HG02571 (cell line): ENCODE measurements around the gene FOLH1.
"Not testable (repeated sequence)": the region's sequence is repeated elsewhere in the genome, so short reads cannot be mapped to it uniquely, and the experiment has no call there.

Experiments
- ATAC-seq: cut with Tn5 transposase; IDR thresholded peaks from one replicate; pipeline ENCODE4 v1.9.1; 2021; ENCODE audit warnings: mild to moderate bottlenecking, moderate library complexity; ENCODE audit not compliant: unreplicated experiment

FOLH1 gene

DNA sequence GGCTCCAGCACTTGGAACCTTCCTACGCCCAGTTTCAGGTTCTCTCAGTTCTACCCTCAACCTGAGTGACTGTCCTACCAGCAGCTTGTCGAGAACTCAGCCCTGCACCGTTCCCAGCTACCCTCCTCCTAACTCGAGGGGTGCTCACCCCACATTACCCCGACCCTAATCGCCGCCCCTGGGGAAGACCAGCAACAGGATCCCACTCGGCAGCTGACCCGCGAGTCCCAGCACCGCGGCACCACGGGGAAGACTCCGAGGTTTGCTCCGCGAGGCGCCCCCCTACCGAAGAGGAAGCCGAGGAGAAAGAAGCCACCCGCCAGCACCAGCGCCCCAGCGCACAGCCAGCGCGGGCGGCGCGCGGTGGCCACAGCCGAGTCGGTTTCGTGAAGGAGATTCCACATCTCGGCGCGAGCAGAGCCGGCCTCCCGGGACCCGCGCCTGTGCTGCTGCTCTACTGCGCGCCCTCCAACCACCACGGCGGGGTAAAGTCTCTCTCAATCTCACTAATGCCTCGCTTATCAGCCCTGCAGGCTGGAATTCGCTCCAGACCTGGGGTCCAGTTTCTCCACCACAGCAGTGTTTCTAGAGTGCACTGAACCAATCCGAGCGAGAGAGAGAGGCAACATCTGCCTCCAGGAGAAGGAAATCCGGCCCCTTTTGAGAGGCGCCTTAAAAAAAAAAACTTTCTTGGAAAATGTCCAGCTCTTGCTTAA, at the start of gene FOLH1:
Gene FOLH1 (minus strand): TSS at position 597 of the 716 bp plus-strand sequence. CDS start 193 bp downstream, at position 404.
- no peak for ATAC-seq

DNA sequence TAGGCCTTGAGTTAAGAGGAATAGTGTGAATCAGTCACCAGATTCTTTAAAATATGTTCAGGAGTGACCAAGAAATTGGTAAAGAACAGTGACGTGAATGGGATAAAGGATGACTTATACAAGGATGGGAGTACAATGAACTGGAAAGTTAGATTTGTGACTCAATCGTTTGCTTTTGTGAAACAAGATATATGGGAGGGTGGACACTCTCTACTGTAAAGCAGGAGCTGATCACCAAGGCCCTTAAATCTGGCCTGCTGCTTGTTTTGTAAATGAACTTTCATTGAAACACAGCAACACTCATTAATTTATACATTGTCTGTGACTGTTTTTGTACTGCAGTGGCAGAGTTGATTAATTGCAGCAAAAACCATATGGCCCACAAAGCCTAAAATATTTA, 46.7 kb upstream of the FOLH1 start:
- not testable (repeated sequence) for ATAC-seq

DNA sequence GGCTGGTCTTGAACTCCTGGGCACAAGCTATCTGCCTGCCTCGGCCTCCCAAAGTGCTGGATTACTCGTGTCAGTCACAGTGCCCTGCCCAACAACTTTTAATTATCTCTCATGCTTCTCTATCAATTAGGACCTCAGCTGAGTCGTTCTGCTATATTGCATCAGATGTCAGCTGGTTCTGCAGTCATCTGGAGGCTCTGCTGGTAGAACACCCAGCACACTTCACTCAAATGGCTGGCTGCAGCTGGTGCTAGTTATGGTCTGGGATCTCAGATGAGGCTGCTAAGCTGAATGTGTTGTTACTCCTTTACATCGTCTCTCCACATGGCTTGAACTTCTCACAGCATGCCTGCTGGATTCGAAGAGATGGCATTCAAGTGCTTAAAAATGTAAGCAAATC, 42.8 kb upstream of the FOLH1 start:
- not testable (repeated sequence) for ATAC-seq

DNA sequence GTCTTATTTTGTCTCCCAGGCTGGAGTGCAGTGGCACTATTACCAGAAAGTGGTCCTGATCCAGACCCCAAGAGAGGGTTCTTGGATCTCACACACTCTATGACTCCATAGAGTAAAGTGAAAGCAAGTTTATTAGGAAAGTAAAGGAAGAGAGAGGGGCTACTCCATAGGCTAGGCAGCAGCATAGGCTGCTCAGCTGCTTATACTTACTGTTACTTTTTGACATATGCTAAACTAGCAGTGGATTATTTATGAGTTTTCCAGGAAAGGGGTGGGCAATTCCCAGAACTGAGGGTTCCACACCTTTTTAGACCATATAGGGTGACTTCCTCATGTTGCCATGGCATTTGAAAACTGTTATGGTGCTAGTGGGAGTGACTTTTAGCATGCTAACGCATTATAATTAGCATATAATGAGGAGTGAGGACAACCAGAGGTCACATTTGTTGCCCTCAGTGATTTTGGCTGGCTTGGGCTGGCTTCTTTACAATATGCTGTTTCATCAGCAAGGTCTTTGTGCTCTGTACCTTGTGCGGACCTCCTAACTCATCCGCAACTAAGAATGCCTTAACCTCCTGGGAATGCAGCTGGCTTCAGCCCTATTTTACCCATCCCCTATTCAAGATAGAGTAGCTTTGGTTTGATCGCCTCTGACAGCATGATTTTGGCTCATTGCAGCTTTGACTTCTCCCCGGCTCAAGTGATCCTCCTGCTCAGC, 42.2 kb upstream of the FOLH1 start:
- ATAC-seq = not testable (repeated sequence)

DNA sequence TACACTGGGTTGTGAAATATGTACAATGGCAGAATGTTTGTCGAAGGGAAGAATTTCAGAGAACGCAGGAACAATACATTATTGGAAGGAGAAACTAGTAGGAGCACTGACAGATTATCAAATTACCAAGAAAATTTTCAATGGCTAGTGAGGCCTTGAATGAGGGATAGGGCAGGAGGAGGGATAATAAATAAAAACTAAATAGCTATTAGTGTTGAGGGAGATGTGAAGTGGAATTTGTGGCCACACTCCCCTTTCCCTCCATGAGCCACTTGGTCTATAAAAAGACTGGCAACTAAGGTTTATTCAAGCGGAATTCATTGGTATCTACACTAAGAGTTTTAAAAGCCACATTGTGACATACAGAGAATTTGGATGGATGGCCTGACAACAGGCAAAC, 41.0 kb upstream of the FOLH1 start:
- ATAC-seq = not testable (repeated sequence)

DNA sequence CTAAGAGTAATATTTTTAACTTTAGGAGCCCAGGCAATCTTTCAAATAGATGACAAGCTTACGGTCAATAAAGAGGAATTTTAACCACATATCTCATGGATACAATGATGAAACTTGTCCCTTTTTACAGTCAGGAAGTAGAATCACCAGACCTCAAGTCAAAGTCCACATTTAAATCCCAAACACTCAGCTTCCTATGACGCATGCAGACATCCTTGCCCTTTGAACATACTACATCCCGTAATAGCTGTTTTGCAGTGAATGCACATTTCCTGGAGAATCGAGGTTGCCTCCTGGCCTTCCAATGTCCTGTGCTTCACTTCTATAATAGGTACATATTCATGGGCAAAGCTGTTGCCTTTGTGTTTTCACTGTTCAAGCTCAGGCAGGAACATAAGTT, 25.3 kb upstream of the FOLH1 start:
- ATAC-seq = not testable (repeated sequence)

DNA sequence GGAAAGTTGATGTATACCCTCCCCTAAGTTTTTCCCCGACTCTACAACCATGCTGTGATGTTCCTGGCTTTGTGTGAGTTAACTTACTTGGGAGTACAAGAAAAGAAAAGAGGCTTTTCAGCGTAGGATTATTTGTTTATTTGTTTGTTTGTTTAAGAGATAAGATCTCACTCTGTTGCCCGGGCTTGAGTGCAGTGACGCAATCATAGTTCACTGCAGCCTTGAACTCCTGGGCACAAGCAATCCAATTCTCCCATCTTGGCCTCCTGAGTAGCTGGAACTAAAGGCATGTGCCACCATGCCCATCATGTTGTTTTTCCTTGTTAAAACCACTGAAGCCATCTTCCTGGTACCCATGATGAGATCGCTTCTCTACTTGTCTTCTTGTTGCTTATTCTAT, 24.6 kb upstream of the FOLH1 start:
- not testable (repeated sequence) for ATAC-seq

DNA sequence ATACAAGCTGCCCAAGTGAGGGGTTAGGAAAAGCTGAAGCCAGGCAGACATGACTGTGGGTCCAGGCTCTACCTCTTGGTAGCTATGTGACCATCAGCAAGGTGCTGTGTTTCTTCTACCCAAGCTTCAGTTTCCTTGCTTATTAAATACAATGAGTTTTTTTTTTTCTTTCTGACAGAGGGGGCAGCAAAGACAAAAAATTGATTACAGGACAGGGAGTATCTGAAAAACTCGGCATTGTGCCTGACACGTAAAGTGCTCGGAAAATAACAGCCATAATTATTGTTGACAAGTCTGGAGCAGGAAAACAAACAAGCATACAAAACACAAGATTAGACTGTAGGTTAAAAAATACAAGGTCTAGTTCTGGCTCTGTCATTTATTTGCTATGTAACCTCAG, 23.3 kb upstream of the FOLH1 start:
- ATAC-seq = not testable (repeated sequence)

DNA sequence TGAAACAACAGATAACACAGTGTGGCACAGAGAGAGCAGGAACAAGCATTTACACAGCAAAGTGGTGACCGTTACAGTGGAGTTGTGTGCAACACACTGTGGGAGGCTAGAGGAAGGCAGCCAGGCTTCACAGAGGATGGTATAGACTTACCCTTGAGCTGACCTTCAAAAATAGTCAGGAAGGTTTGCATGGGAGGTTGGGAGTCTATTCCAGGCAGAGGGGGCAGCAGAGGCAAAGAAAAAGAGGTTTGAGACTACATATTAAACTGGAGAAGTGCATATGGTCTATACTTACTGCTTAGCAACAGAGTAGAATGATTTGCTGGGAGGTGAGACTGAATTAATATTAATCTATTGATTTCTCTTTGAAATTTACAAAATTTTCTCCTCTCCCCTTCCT, 22.1 kb upstream of the FOLH1 start:
- ATAC-seq = not testable (repeated sequence)

DNA sequence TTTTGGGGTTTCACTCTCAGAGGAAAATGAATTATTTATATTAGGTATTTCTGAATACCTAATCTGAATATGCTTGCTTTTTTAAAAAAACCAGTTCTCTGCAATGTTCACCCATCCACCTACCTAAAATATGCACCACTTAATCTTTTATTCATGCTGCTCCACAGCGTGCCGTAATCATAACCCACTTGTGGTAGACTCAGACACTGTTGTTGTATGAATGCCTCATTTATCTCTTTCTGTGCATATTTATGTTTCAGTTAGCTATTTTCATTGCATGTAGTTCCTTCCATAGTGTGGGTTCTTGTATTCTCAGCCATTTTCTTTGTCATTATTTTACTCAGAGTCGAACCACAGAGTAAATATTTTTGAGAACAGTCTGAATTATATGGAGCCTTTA, 21.6 kb upstream of the FOLH1 start:
- not testable (repeated sequence) for ATAC-seq

DNA sequence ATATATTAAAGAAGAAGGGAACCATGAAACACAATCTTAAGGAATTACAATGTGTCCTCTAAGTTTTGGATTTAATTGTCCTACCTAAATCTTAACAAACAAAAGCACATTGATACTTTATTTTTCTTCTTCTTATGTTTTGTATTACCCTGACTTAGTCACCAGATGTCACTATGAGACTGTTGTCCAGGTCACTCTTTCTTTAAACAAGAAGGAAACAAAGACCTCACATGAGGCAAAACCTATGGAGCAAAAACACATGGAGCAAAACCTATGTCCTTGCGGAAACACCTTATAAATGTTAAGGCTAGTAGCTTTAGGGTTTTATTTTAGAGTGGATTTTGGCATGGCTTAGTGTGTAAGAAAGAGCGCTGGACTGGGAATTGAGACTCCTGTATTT, 20.7 kb upstream of the FOLH1 start:
- ATAC-seq = not testable (repeated sequence)

DNA sequence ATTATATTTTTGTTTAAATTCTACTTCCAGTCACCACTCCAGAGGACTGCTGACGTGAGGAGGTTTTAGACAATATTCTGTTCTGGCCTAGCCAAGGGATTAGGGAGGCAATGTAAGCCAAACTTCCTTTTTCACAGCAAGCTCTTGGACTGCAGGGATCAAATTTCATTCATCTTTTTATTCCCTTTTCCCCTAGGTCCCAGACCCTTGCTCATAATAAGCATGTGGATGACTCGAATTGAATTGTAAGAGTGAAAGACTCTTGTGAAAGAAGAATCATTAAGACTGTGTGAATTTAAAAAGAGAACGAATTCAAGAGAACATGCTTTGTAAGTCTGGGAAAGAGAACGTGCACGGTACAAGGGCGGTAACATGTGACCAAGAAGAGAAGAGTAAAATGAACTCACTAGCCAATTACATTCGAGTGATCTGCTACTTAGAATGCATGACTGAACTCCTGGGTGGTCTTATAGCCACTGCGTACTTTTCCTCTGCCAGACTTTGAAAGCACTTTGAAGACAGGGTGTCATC, 16.9 kb upstream of the FOLH1 start:
- ATAC-seq = not testable (repeated sequence)

DNA sequence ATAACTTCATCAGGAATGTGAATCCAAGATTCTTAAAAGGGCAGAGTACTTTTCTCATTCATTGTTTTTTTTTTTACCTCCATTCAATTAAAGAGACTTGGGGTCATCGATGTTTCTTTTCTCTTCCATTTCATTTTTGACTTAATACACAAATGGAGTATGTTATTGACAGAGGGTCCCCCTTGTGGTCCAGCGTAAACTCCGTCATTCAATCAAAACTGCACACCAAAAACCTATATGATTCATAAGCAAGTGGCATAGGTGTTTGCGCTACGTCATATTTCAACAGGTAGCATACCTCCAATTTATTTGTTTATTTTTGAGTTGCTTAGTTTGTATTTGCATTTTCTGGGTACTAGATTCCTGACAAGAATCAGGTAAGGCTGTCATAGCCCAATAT, 12.7 kb upstream of the FOLH1 start:
- no peak for ATAC-seq

DNA sequence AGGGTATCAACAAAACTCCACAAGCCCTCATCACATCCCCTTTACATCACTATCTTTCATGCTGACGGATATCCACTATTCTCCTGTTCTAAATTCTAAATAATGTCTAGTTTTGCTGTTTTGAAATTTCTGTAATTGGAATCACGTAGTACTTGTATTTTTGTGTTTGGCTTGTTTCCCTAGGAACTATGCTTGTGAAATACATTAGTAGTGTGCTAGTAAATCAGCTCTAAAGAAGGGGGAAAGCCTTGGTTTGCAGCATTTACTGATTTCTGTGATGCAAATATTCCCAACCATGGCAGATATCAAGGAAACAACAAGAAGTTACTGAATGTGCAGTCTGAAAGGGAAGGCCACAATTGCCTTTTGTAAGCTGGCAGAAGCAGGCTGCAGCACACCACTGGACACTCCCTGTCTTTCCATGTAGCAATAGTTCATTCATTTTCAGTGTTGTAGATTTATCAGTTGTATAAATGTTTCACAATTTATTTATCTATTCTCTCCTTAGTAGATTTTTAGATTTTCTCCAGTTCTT, 4.7 kb upstream of the FOLH1 start:
- no peak for ATAC-seq

DNA sequence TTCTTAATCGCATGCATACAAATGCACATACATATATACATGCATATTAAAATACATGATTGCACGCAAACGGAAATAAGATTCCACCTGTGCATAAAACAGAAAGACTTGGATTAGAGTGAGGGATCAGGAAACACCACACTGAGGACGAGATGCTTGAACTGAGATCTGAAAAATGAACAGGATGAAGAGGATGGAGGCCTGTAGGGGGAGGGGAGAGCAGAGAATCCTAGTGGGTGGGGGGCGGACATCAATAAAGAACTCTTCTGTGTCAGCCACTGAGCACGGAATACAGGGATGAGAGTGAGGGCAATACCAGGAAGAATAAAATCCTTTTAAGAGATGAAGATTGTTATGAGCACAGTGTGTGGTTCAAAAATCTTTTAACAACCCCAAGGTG, 1.4 kb downstream of the FOLH1 start:
- ATAC-seq = not testable (repeated sequence)

DNA sequence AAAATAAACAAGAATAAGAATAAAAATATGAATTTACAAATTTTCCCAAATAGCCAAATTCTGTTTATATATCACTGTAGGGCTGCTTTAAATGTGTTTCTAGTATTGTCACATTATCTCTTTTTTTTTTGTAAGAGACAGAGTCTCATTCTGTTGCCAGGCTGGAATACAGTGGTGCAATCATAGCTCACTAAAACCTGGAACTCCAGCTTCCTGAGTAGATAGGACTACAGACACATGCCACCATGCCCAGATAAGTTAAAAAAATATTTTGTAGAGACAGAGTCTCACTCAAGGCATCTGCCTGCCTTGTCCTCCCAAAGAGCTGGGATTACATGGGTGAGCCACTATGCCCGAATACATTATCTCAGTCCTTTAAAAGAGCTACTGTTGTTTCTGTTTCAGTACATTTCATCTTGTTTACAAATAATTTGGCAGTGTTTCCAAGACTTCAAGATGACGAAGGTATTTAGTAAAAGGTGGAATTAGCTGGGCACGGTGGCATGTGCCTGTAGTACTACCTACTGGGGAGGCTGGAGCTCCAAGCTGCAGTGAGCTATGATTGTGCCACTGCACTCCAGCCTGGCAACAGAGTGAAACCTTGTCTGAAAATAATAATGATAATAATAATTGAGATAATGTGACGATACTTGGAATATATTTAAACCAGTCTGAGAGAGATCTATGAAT, 6.0 kb downstream of the FOLH1 start:
- no peak for ATAC-seq

DNA sequence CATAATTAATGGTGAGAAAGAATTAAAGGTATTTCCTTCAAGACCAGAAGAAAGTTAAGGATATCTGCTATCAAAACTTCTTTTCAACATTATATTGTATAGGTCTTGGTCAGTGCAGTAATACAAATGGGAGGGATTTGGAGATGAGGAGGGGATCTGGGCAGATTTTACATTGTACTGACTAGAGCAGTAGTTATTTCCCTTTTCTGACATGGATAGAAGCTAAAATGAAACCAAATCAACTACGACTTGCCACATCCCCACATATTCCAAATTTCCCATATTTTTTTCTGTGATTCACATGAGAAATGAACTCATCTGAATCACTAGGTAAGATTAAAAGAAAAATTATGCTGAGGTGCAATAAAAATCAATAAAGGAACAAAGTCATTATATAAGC, 11.6 kb downstream of the FOLH1 start:
- ATAC-seq = not testable (repeated sequence)

DNA sequence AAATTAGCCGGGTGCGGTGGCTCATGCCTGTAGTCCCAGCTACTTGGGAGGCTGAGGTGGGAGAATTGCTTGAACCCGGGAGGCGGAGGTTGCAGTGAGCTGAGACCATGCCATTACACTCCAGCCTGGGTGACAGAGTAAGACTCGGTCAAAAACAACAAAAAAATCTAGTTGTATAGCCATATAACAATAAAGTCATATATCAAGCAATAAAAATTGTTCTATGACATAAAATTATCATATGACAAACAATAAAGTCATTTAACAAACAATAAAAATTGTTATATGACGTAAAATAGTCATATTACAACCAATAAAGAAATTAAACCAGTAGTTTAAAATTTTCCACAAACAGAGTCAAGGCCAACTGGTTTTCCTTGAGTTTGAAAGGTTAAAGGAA, 12.4 kb downstream of the FOLH1 start:
- not testable (repeated sequence) for ATAC-seq

DNA sequence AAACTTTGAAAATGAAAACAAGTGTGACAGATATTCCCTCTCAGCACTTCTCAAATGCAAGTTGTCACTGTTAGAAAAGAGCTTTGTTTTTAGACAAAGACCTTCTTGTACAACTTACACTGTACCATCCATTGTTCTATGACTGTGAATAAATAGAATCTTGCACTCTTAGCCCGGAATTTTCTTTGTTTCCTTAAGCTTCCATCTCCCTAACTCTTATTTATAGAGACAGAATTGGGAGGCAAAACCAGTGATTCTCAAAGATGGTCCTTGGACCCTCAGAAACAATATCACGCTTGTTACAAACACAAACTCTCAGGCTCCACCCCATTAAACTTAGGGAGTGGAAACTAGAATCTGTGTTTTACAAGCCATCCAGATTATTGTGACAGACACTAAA, 18.1 kb downstream of the FOLH1 start:
- ATAC-seq = not testable (repeated sequence)

DNA sequence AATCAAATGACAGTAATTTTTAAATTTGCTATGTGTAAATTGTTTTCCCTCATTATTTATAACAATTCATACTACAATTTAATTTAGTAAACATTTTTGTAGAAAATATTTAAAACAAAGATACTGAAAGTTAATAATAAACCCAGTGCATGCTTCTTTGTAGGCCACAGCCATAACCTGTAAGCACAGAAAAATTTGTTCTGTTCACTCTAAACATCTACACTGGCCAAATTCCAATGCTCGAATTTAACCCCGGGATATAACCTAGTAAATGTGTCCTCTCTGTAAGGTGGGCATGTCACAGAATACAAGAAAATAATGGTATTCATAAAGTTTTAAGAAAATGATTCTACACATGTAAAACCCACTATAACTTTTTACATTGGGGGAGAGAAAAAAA, 22.2 kb downstream of the FOLH1 start:
- ATAC-seq = not testable (repeated sequence)

DNA sequence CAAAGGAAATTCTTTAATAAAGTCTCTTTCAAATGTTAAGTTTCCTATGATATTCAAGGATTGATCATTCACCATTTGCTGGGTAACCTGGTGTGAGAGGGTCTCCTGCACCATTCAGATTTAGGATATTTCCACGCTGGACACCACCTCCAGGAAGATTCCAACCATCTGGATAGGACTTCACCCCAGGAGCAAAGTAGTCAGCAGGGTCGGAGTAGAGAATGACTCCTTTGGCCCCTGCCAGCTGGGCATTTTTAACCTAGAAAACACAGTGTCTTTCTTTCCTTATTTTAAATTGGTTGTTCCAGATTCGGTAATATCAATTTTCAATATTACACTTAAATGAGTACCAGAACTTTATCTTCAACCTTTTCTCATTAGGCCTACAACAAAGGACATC, 22.8 kb downstream of the FOLH1 start:
- not testable (repeated sequence) for ATAC-seq
